Activated CD8-positive, alpha-beta memory T cell treated with anti-CD3 and anti-CD28 coated beads for 4 hours (primary cell): ENCODE data around the gene NFASC.

Experiments
- DNase-seq, 2 donors: peaks; one replicate each; pipeline ENCODE4 v3.0.0-alpha.2; 2020; ENCODE audit warnings: low read depth in 2 of 2

NFASC gene

DNA sequence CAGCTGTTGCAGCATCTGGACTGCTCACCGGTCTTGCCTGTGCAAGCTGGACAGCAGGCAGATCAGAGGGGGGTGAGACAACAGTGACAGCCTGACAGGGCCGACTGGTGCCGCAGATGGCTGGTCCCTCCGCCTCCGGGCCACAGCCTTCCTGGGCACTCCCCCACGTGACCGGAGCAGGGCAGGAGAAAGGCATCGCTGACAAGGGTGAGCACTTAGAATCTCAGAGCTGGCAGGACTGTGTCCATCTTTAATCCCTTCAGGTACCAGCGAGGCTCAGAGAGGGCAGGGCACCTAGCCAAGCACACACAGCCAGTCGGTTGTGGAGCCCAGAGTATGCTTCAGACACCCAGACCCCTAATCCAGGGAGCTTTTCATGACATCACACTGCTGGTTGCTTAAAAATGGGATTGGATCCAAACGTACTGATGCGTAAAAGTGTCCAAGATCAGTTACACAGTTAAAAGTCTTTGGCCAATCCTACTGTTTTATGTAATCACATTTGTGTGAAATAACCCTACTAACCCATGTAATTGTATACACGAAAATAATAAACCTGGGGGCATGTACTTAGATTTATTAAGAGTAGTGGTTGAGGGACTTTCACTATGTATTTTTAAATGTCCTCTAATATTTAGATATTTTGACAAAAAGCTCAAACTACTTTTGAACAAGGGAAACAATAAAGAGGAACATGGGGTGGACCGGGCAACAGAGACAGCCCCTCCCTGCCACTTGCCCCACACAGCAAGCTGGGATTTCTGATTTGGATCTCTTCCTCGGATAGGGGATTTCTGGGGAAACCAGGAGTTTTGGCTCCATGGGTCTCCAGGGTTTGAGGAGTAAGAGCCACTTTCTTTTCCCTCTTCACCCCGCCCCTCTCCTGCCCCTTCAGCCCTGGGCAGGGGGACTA is 171.6 kb downstream of the NFASC start:
- DNase-seq: no peak

DNA sequence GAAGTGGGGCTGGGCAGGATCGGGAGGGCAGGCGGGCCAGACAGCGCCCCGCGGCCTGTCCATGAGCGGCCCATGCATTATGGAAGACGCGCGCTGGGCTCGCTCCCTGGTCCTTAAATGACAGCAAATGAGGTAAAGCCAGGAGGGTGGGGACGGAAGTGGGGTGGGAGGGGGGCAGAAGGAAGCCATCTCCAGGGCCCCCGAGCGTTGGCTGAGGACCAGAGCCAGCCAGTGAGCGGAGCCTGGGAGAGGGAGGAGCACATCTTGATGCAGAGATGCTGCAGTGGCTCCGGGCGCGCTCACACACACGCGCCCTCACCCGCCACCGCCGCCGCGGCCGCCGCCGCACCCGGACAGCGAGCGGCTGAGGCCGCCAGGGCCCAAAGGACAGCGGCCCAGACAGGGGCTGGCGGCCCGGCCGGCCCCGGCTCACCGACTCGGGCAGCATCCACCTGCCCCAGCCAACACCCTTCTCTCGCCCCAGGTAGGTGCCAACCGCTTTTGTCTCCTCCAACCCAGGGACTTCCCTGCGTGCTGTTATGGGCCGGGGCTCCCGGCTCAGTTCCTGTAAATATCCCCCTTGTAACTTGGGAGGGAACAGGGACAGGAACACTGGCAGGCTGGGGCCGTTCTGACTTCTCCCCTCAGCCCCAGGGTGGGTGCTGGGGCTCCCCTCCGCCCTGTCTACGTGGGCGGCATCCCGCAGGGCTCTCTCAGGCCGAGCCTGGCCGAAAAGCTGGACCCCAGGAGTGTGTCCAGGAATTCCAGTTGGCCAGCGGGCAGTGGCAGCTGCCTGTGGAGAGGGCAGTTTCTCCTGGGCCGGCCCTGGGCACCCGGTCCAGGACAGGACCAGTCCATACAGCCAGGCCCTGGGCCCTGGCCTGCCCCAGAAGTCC is 172.5 kb downstream of the NFASC start, which contains the start of gene CNTN2:
CNTN2 (plus strand) TSS at position 302 of the 896 bp plus-strand sequence. CDS start 9,974 bp downstream, outside the sequence.
- no peak for DNase-seq

DNA sequence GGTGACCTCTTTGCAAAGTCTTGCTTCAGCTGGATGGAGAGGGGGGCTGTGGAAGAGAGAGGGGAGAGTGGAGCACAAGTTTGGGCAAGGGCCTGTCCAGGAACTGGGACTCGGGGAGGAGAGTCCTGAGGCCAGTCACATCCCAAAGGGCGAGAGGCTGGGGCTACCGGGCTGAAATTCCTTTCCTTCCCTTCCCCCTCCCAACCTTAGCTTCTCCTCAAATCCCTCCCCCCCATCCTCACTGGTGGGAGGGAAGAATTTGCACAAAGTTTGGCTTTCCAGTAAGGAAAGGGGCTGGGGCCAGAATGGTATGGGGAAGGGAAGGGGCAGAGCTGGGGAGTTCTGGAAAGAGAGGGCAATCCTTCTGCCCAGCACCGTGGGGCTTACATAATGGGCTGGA is 173.2 kb downstream of the NFASC start:
- no peak for DNase-seq

DNA sequence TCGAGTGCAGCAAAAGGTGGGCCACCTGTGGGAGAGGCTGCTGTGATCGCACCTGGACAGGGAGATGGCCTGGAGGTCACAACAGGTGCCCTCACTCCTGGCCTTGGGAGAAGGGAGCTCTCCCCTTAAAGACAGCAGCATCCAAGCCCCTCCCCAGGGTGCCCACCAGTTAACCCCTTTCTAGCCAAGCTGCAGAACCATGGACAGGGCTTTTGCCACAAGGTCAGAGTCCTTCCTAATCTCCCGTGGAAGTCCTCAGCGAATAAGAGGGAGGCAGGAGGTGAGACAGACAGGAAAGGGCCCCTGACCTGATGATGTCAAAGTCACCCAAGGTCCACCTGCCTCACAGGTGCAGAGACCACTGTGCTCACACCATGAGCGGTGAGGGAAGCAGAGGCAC is 174.1 kb downstream of the NFASC start:
- no peak for DNase-seq

DNA sequence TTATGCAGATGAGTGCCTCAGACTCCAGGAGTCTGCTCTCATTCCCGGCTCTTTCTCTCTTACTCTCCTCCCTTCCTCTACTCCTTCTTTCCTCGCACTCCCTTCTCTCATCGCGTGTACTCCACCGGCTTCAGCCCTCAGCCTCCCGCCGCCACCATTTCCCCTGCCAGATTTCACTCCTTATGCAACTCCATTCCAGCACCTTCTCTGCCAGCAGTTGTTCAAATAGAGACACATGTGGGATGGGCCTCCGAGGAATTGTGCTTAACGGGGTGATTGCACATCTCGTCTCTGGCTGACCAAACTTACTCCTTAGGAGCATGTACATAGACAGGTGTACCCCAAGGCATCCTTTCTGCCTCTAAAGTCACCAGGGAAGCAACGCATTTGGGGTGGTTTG is 174.5 kb downstream of the NFASC start:
- no peak for DNase-seq

DNA sequence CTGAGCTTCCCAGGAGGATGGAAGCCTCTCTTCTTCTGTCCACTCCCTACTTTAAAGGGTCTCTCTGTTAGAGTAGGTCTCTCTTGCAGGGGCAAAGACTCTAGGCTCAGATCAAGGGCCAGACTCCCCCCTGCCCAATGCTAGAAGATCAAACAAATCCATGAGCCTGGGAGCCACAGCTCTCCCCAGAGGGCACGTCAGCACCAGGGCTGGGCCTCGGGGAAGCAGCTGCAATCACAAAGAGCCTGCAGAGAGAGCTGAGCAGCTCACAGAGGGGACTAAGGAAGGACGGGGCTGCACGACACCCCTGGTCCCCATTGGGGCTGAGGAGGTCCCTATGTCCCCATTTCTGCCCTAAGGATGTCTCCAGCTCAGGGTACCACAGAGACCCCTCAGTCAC is 176.2 kb downstream of the NFASC start:
- no peak for DNase-seq

DNA sequence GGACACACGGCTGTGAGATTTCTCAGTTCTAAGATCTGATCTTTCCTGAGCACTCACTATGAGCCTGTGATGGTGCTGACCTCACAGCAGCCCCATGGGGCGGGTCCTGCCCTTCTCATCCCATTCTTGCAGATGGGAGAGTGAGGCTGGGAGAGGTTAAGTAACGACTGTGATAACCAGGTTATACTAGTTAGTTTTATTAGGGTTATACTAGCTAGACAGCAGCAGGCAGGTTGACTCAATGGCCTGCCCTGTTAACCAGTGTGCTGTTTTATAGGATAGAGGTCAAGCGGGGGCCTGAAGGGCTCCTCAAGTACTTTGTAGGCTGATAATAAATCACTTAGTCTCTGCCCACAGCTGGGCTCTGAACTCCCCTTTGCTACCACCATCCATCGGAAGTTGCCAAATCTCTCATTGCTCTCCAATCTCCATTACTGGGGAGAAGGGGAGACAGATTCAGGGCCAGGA is 177.1 kb downstream of the NFASC start:
- DNase-seq: no peak

DNA sequence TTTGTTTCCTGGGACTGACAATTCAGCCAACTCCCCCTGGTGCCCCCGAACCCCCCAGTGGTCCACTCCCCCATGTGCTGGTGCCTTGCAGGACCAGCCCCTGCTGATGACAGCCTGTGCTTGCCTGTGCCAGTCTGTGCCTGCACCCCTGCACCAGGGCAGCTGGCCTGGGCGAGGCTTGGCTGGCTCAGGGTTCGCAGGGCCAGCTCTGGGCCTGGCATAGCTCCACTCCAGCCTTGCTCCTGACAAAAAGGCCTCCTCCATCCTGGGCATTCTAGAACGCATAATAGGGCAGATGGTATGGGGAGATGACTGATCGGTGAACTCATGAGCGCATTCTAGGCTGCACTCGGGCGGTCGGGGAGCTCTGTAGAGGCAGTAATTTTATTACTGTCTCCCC is 177.7 kb downstream of the NFASC start:
- no peak for DNase-seq

DNA sequence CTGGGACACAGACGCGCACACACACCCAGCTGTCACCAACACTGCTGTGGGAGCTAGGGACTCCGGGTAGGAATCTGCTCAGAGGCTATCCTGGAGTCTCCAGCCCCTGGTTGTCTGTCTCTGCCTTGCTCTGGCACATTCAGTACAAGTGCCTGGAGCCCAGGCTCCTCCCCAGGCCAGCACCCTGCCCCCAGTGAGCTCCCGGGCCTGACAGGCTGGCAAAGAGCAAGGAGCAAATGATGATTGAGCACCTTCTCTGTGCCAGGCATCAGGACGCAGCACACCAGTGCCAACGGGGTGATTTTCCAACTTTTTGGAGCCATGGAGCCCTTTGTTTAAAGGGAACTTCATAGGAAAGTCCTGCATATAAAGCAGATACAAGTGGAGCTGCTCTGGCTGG is 178.8 kb downstream of the NFASC start:
- DNase-seq: no peak

DNA sequence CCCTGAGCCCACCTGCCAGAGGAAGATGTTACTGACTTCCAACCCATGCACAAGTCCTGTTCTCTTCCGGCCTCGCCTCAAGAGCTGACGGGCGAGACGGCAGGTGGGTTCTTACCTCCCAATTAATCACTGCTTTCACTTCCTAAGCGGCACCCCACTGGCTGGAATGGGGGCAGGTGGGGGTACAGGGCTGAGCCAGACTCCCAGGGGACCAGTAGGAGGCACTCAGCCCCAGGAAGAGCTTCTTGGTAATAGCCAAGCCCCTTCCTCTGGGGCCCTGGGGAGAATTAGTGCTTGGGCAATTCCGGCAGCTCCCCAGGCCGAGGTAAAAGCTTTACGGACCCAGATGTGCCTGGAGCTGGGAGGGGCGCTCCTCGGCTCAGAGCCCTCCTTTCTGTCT is 182.0 kb downstream of the NFASC start:
- no peak for DNase-seq

DNA sequence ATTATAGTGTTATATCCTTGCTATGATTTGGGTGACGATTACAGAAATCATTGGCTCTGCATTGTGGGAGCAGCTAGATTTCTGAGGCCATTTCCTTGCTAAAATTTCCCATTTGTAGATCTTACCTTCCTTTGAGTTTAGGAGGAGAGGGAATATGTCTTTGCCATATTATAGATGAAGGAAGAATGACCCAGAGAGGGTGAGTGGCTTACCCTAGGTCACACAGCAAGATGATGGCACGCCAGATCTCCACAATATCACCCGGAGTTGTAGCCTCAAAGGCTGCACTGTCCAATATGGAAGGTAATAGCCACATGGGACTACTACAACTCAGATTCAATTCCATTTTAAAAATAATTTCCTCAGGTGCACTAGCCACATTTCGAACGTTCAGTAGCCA is 182.6 kb downstream of the NFASC start:
- DNase-seq: no peak

DNA sequence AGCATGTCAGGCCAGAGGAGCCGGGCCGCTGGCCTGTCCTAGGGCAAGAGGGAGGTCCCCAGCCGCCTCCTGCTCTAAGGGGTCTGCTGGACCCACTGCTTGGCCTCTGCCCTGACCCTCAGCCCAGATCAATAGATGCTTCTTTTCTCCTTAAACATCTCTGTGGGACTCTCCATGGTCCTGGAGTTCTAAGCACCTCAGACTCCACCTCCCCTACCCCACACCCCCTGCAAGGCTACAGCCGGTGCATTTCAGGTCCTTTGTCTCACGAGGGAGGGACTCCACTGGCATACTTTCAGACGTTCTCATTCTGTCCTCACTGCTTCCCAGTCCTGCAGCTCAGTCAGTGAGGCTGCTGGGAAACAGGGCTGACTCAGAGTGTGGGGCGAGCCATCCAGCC is 183.4 kb downstream of the NFASC start:
- no peak for DNase-seq

DNA sequence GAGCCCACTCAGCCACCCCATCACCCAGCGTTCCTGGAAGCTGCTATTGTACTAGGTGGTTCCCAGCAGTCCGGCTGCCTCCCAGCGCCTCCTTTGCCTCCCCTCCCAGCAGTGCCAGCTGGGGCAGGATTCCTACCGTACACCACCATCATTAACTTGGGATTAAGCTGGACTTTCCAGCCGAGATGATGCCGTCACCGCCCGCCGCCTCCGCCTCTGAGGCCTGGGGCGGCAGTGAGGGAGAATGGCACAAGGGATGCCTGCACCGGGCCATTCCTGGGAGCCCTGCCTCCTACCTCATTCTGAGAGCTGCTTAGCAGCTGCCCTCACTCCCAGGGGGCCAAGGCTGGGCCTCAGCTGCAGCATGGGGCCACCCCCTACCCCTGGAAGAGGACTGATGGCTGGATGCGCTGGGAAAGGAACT is 185.5 kb downstream of the NFASC start:
- no peak for DNase-seq

DNA sequence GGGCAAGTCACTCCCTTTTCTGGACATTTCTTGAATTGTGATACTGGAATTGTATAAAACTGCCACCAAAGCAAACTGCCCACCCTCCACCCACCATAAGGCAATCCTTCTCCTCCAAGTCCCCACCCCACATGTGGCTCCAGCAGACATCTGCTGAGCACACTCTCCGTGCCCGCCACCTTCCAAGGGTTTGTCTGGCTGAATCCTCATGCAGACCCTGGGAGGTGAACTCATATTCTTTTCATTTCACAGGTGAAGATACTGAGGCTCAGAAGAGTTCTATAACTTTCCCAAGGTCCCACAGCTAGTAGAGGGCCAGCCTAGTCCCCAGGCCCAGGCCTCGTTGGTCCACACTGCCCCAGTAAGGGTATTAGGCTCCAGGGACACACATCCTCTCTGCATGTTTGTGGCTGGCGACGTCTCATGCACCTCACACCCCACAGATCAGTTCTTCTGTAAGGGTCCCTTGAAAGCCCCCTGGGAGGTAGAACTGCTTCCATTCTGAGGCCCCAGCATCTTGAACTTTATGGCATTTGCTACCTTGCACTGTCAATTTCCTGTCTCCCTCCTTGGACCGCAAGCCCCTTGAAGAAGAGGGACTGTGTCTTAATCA is 186.4 kb downstream of the NFASC start:
- no peak for DNase-seq

DNA sequence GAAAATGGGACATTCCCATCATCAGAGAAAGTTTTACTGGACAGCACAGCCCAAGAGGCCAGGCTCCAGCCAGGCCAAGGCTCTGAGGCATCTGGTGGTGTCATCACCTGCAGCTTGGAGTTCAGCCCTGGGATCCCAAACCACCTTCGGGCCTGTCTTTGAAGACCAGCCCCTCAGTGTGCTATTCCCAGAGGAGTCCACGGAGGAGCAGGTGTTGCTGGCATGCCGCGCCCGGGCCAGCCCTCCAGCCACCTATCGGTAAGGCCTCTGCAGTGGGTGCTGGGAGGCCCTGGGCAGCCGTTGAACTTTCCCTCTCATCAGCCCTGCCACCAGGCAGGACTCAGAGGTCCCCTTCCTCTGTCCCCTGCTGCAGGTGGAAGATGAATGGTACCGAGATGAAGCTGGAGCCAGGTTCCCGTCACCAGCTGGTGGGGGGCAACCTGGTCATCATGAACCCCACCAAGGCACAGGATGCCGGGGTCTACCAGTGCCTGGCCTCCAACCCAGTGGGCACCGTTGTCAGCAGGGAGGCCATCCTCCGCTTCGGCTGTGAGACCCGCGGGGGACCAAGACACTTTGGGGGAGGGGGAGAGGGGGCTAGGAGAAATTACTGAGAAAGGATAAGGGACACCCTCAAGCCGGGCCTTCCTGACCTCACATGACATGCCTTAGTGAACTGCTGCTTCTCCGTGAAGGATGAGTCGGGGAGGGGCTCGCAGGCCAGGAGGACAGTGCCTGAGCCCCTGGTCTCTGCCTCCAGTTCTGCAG is 187.3 kb downstream of the NFASC start:
- DNase-seq: no peak

DNA sequence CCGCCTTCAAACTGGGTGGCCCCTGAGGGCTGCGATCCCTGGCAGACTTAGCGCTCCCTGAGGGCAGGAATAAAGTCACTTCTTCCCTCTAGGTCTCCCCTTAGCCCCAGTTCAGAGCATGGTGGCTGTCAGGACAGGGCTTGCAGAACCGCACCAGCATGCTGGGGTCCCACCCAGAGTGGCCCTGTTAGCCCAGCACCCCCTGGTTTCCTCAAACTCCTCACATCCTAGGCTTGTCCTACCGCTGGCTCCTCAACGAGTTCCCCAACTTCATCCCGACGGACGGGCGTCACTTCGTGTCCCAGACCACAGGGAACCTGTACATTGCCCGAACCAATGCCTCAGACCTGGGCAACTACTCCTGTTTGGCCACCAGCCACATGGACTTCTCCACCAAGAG is 188.2 kb downstream of the NFASC start:
- no peak for DNase-seq

DNA sequence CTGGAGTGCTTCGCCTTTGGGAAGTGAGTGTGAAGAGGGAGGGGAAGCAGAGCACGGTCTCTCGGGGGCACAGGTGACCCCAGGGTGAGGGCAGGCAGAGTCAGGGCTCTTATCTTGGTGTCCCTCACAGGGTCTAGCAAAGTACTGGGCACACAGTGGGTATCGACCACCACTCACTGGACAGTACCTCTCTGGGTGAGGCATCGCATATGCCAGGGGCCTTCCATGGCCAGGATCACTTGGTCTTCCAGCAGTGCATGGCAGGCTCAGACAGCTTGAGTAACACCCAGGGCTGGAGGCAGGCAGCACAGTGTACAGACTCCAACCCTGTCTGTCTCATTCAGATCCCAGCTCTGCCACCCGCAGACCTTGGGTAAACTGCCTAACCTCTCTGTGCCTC is 189.0 kb downstream of the NFASC start:
- DNase-seq: no peak

DNA sequence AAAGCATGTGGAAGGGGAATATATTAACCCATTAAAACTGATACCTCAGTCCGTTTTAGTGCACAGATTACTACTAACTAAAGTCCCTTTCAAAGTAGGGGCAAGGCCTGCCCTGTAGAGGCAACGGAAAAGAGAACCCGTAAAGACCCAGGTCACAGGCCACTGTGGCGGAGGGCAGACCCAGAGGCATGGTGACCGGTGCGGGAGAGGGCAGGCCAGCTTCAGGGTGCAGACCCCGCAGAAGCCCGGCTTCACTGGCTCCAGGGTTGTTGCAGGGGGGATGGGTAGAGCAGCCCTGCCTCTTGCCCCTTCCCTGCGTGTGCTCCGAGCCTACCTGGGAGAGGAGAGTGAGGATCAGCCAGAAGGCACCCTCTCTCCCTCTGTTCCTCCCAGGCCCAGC is 190.1 kb downstream of the NFASC start:
- no peak for DNase-seq

DNA sequence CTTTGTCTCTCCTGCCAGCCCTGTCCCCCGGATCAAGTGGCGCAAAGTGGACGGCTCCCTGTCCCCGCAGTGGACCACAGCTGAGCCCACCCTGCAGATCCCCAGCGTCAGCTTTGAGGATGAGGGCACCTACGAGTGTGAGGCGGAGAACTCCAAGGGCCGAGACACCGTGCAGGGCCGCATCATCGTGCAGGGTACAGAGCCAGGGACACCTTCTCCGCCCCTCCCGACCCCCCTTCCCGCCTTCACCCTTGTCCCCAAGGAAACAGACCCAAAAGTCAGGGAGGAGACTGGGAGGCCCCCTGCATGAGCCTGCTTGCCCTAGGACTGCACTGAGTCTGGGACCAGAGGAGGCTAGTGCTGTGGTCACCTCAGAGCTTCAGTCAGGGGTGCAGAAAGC is 190.6 kb downstream of the NFASC start:
- DNase-seq: no peak

DNA sequence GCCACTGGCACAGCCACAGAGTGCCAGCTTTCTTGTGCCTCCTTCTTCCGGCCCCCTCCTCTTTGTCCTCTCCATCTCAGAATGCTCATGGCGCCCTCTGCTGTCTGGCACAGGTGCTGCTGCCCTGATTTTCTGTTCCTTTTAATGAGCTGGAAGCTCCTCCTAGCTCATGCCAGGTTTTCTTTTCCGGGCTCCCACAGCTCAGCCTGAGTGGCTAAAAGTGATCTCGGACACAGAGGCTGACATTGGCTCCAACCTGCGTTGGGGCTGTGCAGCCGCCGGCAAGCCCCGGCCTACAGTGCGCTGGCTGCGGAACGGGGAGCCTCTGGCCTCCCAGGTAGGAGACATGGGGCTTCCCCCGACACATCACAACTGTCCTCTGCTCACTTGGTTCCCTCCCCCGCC is 191.0 kb downstream of the NFASC start:
- DNase-seq: peak; percentile 11 to 22

DNA sequence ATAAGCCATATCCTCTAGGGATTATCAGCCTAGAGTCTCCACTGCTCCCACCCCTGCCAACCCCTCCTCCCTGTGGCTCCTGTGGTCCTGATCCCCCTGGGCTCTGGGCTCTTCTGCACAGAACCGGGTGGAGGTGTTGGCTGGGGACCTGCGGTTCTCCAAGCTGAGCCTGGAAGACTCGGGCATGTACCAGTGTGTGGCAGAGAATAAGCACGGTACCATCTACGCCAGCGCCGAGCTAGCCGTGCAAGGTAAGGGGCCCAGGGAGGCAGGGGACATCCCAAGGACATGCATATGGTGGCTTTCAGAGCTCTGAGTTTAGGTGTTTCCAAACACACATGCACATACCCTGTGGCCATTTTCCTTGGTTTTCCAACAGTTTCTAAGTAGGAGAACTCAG is 191.7 kb downstream of the NFASC start:
- DNase-seq: no peak
